ENCODE results near the gene TNFAIP8.
"Not testable (repeated sequence)": the region's sequence is repeated elsewhere in the genome, so short reads cannot be mapped to it uniquely, and the experiment has no call there.

Gene TNFAIP8

GRCh38 chr5:119396030-119396664, 40.3 kb downstream of the TNFAIP8 start:
- no peak for DNase-seq (ENCODE audit: low read depth in 2 of 2)

- no peak for DNase-seq (ENCODE audit: low read depth in 2 of 2)
These were observed 41.9 kb downstream of the TNFAIP8 start for GRCh38 chr5:119397518-119398380.

GRCh38 chr5:119398727-119399466, 43.1 kb downstream of the TNFAIP8 start:
- no peak for DNase-seq (ENCODE audit: low read depth in 2 of 2)

GRCh38 chr5:119400245-119400644, 44.4 kb downstream of the TNFAIP8 start:
- no peak for DNase-seq (ENCODE audit: low read depth in 2 of 2)

- DNase-seq (ENCODE audit: low read depth in 2 of 2) = no peak
These were observed 46.3 kb downstream of the TNFAIP8 start for GRCh38 chr5:119402081-119402480.

- no peak for DNase-seq (ENCODE audit: low read depth in 2 of 2)
These were observed 46.7 kb downstream of the TNFAIP8 start for GRCh38 chr5:119402555-119402954.

GRCh38 chr5:119404033-119404432, 48.2 kb downstream of the TNFAIP8 start:
- DNase-seq (ENCODE audit: low read depth in 2 of 2) = no peak

- no peak for DNase-seq (ENCODE audit: low read depth in 2 of 2)
These were observed 49.6 kb downstream of the TNFAIP8 start for GRCh38 chr5:119405419-119405818.

- no peak for DNase-seq (ENCODE audit: low read depth in 2 of 2)
These were observed 50.8 kb downstream of the TNFAIP8 start for GRCh38 chr5:119406551-119407110.

- no peak for DNase-seq (ENCODE audit: low read depth in 2 of 2)
These were observed 53.5 kb downstream of the TNFAIP8 start for GRCh38 chr5:119409235-119409815.

- no peak for DNase-seq (ENCODE audit: low read depth in 2 of 2)
These were observed 54.8 kb downstream of the TNFAIP8 start for GRCh38 chr5:119410448-119411159.

GRCh38 chr5:119411361-119412278, 55.8 kb downstream of the TNFAIP8 start:
- no peak for DNase-seq (ENCODE audit: low read depth in 2 of 2)

- DNase-seq (ENCODE audit: low read depth in 2 of 2) = no peak
These were observed 56.7 kb downstream of the TNFAIP8 start for GRCh38 chr5:119412279-119413227.

GRCh38 chr5:119414124-119414734, 58.4 kb downstream of the TNFAIP8 start:
- not testable (repeated sequence) for DNase-seq (ENCODE audit: low read depth in 2 of 2)

GRCh38 chr5:119417891-119418605, 62.2 kb downstream of the TNFAIP8 start:
- no peak for DNase-seq (ENCODE audit: low read depth in 2 of 2)

- no peak for DNase-seq (ENCODE audit: low read depth in 2 of 2)
These were observed 62.8 kb downstream of the TNFAIP8 start for GRCh38 chr5:119418606-119419100.

- no peak for DNase-seq (ENCODE audit: low read depth in 2 of 2)
These were observed 64.3 kb downstream of the TNFAIP8 start for GRCh38 chr5:119420169-119420568.

- DNase-seq (ENCODE audit: low read depth in 2 of 2) = no peak
These were observed 70.2 kb downstream of the TNFAIP8 start for GRCh38 chr5:119426057-119426456.

Data from stimulated activated CD4-positive, alpha-beta T cell treated with anti-CD3 and anti-CD28 coated beads, Interleukin-4, amount 100 ng/mL, for 48 hours (primary cell).